Chondrocyte (in vitro differentiated cells): ENCODE results near the gene DHRS7C. TPM values are rescaled to one million over a fixed set of nuclear protein-coding genes. Genes with fewer than 3 reads are reported as not detected.
"Not testable (repeated sequence)": the region's sequence is repeated elsewhere in the genome, so short reads cannot be mapped to it uniquely, and the experiment has no call there.

ENCODE experiments used
- DNase-seq: peaks from one replicate; pipeline ENCODE4 v3.0.0; 2021; ENCODE audit warnings: mixed read lengths, low spot score
- H3K27ac Mint-ChIP-seq: one replicate; pipeline ENCODE4 v1.8.0; 2021; ENCODE audit warnings: mild to moderate bottlenecking, moderate library complexity, mixed read lengths; ENCODE audit not compliant: unreplicated experiment
- H3K27me3 Mint-ChIP-seq: 2 replicates; pipeline ENCODE4 v1.8.0; 2021; ENCODE audit warnings: low read depth, mixed read lengths
- H3K36me3 Mint-ChIP-seq: 2 replicates; pipeline ENCODE4 v1.8.0; 2021; ENCODE audit warnings: low read depth, mixed read lengths
- H3K4me1 Mint-ChIP-seq: 2 replicates; pipeline ENCODE4 v1.8.0; 2021; ENCODE audit warnings: low read depth, mild to moderate bottlenecking, mixed read lengths
- H3K4me3 Mint-ChIP-seq: one replicate; pipeline ENCODE4 v1.8.0; 2021; ENCODE audit warnings: mild to moderate bottlenecking, moderate library complexity, mixed read lengths; ENCODE audit not compliant: unreplicated experiment
- H3K9me3 Mint-ChIP-seq: 2 replicates; pipeline ENCODE4 v1.8.0; 2021; ENCODE audit warnings: low read depth, mixed read lengths
- CTCF ChIP-seq: fragments of 200-600 bp; sonication (generic); IDR thresholded peaks from 2 replicates; pipeline ENCODE4 v1.5.0; 2021; ENCODE audit warnings: antibody characterized with exemption, mild to moderate bottlenecking, moderate library complexity
- total RNA-seq: library from RNA; stranded (reverse); gene quantifications from 3 replicates; pipeline ENCODE4 v1.2.1, GENCODE V29; 2021

The DHRS7C gene
- total RNA-seq, 1 donor from 2014 or later: not detected

- Mint-ChIP-seq H3K4me3 (no peak overlapping the region), H3K36me3 (no peaks in the 10 kb centered on the region), H3K4me1 (peaks cover 17% of the 10 kb centered on the region), H3K27ac (no peak overlapping the region), H3K9me3 (no peaks in the 10 kb centered on the region), H3K27me3 (no peaks in the 10 kb centered on the region)
- DNase-seq: no peak
- no peak for TF ChIP-seq CTCF
Measured at GRCh38 chr17:9788601-9789000, 2.8 kb downstream of the DHRS7C start.

DNA sequence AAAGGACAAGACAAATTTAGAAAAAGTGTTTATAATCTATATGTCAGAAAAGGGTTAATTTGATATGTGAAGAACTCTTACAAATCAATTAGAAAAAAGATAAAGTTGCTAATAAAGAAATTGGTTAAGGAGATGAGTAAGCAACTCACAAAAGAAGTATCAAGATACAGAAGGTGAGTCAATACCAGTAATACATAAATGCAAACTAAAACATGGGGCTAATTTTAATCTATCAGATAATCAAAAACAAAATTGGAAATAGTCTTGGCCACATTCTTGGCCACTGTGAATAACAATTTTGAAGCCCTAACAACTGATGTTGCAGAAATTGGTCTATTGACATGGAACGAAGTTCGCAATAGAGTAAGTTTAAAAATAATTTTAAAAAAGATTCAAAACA, 6.8 kb downstream of the DHRS7C start:
- DNase-seq: no peak
- TF ChIP-seq CTCF: no peak
- Mint-ChIP-seq H3K4me3 (no peak overlapping the region), H3K4me1 (peaks cover 7% of the 10 kb centered on the region), H3K27me3 (peaks cover 7% of the 10 kb centered on the region), H3K9me3 (no peaks in the 10 kb centered on the region), H3K36me3 (peaks cover 2% of the 10 kb centered on the region), H3K27ac (no peak overlapping the region)

DNA sequence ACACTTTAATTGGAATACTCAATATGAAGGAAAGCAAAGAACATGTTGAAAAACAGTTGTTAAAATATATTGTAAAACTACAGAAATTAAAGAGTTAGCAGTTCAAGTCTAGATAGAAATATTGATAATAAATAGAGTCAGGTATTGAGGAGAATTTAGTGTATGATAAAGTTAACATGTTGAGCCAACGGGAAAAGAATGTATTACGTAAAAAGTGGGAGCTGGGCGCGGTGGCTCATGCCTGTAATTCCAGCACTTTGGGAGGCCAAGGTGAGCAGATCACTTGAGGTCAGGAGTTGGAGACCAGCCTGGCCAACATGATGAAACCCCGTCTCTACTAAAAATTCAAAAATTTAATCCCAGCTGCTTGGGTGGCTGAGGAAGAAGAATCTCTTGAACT, 7.9 kb downstream of the DHRS7C start:
- DNase-seq, H3K27ac Mint-ChIP-seq, H3K4me3 Mint-ChIP-seq, H3K36me3 Mint-ChIP-seq, H3K9me3 Mint-ChIP-seq, H3K4me1 Mint-ChIP-seq, H3K27me3 Mint-ChIP-seq: not testable (repeated sequence)

DNA sequence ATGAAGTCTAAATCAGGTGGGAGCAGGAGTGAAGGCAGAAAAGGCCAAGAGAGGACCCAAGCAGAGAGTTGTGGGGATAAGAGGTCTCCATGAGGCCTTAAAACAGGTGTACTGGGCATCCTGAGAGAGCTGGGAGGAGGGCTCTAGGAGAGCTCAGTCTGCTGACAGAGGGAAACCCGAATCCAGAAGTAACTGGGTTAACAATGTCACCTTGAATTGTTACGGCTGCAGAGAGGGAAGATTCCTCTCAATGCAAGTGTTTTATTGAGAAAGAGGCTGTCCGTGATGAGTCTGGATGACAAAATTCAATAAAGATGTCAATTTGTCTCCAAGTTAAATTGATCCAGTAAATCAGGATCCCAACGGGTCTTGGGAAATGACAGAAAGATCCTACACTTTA, 8.3 kb downstream of the DHRS7C start:
- DNase-seq: no peak
- Mint-ChIP-seq H3K9me3 (no peaks in the 10 kb centered on the region), H3K4me3 (no peak overlapping the region), H3K27me3 (peaks cover 7% of the 10 kb centered on the region), H3K36me3 (peaks cover 2% of the 10 kb centered on the region), H3K4me1 (no peaks in the 10 kb centered on the region), H3K27ac (no peak overlapping the region)
- no peak for TF ChIP-seq CTCF

GRCh38 chr17:9780552-9780951, 10.8 kb downstream of the DHRS7C start:
- no peaks in the 10 kb centered on the region for H3K4me1 Mint-ChIP-seq
- no peak overlapping the region for H3K4me3 Mint-ChIP-seq
- peaks cover 5% of the 10 kb centered on the region for H3K36me3 Mint-ChIP-seq
- peaks cover 13% of the 10 kb centered on the region for H3K27me3 Mint-ChIP-seq
- TF ChIP-seq CTCF: no peak
- H3K27ac Mint-ChIP-seq: no peak overlapping the region
- peaks cover 3% of the 10 kb centered on the region for H3K9me3 Mint-ChIP-seq
- DNase-seq: no peak

DNA sequence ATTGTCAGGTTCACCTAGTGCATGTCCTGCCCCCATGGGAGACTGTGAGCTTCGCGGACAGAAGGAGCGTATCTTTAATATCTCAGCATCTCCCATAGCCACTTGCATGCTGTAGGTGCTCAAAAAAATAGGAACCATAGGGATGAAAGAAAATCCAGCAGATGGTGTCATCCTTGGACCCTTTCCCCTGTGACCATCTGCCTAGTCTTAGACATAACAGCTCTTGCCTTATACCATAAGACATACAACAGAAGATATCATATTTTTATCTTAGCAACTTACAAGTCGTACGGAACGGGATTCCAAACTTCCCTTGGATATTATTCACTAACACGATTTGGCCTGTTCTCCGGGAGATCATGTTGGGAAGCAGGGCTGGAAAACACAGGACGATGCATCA, 14.5 kb downstream of the DHRS7C start:
- TF ChIP-seq CTCF: no peak
- H3K36me3 Mint-ChIP-seq: peaks cover 3% of the 10 kb centered on the region
- no peak for DNase-seq
- H3K27me3 Mint-ChIP-seq: peaks cover 10% of the 10 kb centered on the region
- peaks cover 3% of the 10 kb centered on the region for H3K9me3 Mint-ChIP-seq
- no peak overlapping the region for H3K4me3 Mint-ChIP-seq
- no peaks in the 10 kb centered on the region for H3K4me1 Mint-ChIP-seq
- no peak overlapping the region for H3K27ac Mint-ChIP-seq
